Erythroblast (primary cell): Measurements from ENCODE around the gene FOXC2.

Experiments
- GATA1 ChIP-seq: IDR thresholded peaks from 2 replicates; pipeline ENCODE4 v1.6.1; 2011; ENCODE audit warnings: low read depth, mild to moderate bottlenecking, control low read depth, low read length, moderate library complexity
- POLR2A ChIP-seq: IDR thresholded peaks from 2 replicates; pipeline ENCODE4 v1.6.1; 2011; ENCODE audit warnings: mild to moderate bottlenecking, low read length

DNA sequence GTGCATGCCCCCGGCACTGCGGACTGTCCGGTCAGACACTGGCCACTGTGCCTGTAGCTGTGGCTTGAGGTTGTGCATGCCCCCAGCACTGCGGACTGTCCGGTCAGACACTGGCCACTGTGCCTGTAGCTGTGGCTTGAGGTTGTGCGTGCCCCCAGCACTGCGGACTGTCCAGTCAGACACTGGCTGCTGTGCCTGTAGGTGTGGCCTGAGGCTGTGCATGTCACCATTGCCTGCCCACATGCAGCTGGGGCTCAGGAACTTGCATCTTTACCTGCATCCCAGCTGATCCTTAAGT lies 16.8 kb upstream of the FOXC2 start:
- TF ChIP-seq POLR2A = no peak
- TF ChIP-seq GATA1 = no peak
